T-helper 2 cell treated with Interferon-gamma antibody and Interleukin-4, amounts not matched to agents 100 ng/mL and 5 ng/mL, for 36 hours (primary cell): ENCODE measurements around the gene ANAPC5. TPM values are rescaled to one million over a fixed set of nuclear protein-coding genes. Genes with fewer than 3 reads are reported as not detected.
"Not testable (repeated sequence)": the region's sequence is repeated elsewhere in the genome, so short reads cannot be mapped to it uniquely, and the experiment has no call there.

Experiments used
- intact Hi-C: fragments of 100-400 bp; cut with micrococcal nuclease; formaldehyde crosslinking; loops from one replicate; pipeline ENCODE4 v1.15.1; 2023
- total RNA-seq: library from RNA; stranded (reverse); gene quantifications from 2 replicates; pipeline ENCODE4 v1.2.3, GENCODE V29; 2022

The ANAPC5 gene
- total RNA-seq, 1 donor from 2014 or later: 147 TPM

DNA sequence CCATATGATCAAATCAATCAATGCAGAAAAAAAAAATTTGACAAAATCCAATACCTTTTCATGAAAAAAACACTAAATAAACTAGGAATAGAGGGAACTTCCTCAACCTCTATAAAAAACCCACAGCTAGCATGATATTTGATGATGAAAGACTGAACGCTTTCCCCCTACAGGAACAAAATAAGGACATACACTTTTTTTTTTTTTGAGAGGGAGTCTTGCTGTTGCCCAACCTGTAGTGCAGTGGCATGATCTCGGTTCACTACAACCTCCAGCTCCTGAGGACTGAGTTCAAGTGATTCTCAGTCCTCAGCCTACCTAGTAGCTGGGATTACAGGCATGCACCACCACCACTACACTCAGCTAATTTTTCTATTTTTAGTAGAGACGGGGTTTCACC, 37.8 kb downstream of the ANAPC5 start:
- intact Hi-C loops: no loop called here

DNA sequence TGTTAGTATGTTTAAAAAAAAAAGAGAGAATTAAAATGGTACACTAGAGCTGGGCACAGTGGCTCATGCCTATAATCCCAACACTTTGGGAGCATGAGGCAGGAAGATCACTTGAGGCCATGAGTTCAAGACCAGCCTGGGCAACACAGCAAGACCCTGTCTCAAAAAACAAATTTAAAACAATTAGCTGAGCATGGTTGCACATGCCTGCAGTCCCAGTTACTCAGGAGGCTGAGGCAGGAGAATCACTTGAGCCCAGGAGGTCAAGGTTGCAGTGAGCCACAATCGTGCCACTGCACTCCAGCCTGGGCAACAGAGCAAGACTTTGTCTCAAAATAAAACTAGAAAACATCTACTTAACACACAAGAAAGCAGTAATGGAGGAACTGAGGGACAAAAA, 42.0 kb downstream of the ANAPC5 start:
- intact Hi-C loops: not testable (repeated sequence)

DNA sequence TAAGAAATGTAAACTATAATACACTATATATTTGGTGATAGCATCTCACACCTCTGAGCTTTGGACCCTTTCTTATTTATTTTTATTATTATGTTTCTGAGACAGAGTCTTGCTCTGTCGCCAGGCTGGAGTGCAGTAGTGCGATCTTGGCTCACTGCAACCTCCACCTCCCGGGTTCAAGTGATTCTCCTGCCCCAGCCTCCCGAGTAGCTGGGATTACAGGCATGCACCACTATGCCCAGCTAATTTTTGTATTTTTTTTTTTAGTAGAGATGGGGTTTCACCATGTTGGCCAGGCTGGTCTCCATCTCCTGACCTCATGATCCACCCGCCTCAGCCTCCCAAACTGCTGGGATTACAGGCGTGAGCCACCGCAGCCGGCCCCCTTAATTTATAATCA, 44.8 kb downstream of the ANAPC5 start:
- intact Hi-C loops: not testable (repeated sequence)

DNA sequence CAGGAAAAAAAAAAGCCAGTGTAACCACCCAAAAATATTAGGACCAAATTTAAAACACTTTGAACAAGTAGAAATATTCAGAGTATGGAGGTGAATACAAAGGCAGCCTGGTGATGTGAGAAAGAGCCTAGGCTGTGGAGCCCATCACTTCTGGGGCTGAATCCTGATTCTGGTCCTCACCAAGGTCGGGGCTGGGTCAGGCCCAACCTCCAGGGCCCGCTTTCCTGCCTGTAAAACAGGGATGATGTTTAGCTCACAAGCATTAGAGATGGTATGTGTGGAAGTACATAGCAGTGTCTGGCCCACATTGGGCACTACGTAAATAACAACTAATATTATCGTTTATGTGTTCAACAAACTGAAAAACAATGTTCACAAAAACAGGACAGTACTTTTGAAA, 47.9 kb downstream of the ANAPC5 start:
- intact Hi-C loops: no loop called here

DNA sequence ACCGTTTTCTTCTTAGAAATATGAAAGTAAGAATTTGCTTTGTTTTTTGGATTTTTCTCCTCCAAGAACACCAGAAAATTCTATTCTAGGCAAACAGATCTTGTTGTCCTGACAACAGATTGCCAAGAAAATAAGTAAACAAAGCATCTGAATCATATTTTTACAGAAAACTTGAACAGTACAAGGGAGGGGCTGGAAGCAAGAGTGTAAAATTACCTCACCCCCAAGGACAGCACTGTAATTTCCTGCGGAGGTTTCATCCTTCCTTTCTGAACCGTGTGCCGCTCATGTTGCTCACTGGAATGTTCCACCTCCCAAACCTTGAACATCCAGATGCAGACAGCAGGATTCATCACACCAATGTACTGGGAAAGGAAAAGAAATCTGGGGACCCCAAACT, 50.3 kb downstream of the ANAPC5 start:
- intact Hi-C loops: no loop called here

DNA sequence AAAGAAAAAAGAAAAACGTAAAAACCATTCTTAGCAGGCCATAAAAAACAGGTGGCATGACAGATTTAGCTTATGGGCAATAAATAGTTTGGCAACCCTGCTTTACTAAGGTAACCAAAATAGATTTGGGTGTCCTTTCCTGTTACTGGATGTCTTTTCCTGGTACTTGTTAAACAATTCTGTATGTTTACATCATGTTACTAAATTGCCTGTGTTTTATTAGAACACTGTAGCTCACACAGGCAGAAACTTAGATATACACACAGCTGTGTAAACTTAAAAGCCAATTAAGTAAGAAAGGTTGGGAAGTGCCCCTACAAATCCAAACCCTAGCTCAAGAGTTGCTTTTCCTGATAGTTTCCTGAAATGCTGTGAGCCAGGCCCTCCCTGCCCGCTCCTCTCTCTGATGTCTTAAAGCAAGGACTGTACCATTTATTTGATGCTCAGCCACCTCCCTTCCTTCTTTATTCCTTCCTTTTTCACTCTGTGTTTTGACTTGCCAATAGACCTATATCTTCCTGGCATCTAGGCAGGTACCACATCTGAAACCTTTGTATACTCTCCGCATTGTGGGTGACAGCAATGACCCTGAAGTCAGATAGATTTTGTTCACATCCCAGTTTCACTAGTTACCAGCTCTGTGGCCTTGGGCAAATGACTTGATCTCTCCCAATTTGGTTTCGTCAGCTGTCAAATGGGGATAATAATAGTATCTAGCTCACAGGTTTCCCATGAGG, 52.0 kb downstream of the ANAPC5 start:
- intact Hi-C loops: no loop called here

DNA sequence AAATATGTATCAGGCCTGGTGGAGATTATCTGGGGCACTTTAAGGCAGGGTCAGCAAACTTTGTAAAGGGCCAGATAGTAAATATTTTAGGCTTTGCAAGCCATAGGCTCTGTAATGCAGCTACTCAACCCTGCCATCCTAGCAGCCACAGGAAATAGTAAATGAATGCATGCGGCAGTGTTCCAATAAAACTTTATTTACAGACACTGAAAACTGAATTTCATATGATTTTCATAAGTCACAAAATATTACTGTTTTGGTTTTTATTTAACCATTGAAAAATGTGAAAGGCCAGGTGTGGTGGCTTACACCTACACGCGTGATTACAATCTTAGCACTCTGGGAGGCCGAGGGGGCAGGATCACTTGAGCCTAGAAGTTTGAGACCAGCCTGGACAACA, 52.5 kb downstream of the ANAPC5 start:
- intact Hi-C loops: no loop called here

DNA sequence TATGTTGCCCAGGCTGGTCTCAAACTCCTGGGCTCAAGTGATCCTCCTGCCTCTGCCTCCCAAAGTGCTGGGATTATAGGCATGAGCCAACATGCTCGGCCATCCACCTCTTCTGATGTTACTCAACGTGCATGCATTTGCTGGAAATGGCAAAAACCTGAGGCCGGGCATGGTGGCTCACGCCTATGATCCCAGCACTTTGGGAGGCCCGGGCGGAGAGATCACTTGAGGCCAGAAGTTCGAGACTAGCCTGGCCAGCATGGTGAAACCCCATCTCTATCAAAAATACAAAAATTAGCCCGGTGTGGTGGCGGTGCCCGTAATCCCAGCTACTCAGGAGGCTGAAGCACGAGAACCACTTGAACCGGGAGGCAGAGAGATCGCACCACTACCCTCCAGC, 53.8 kb downstream of the ANAPC5 start:
- intact Hi-C loops: not testable (repeated sequence)

DNA sequence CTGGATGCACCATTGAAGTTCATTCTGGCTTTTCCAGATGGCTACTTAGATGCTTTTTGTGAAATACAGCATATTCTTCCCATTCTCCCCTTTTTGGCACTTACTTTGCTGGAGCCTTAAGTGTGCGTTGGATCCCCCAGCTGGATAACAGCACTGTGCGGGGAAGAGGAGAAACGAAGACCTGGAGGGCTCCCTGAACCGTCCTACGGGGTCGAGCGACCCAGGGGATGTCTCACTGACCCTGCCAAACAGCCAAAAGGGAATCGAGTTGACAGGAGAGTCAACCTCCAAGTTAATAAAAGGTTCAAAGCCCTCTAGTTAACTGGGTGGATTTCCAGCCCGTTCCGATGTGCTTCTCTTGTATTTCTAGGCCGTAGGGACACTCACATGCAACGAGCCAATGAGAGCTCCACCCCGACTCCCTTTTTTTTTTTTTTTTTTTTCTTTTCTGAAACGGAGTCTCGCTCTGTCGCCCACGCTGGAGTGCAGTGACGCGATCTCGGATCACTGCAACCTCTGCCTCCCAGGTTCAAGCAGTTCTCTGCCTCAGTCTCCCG, 54.7 kb downstream of the ANAPC5 start:
- intact Hi-C loops: no loop called here

DNA sequence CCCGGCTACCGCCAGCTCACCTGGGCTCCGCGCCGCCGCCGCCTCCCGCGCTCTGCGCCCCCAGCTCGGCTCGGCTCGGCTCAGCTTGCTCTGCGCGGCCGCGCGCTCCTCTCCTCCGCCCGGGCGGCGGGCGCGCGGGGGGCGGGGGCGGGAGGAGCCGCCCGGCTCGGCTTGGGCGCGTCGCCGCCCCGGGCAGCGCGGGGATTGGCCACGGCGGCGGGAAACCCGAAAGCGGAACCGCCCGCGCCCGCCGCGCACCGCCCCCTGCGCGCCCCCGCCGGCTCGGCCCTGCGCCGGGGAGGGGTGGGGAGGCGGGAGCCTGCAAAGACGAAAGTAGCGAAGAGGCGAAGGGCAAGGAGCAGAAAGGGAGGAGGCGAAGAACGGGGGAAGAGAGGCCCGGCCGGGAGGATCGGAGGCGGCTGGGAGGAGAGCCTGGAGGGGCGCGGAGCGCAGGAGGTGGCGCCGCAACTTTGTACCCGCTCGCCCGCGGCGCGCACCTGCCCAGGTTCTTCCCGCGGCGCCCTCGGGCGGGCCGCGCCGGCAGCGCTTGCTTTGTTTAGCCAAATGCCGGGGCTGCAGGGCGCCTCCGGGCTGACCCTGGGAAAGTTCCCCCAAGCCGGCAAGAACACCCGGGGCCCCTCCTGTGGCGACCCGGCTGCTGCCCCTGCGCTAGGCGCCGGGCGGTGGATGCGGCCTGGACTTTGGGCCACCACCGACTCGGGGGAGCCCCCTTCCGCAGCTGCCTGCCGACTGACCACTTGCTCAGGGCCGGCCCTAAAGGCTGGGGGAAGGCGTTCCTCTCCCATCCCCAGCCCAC, 55.4 kb downstream of the ANAPC5 start, which contains the start of gene CAMKK2:
Gene CAMKK2 (minus strand): TSS at position 92 of the 817 bp plus-strand sequence. CDS start 22,183 bp downstream, outside the sequence.
- intact Hi-C loops: loop anchor here (1.0 kb wide), 1 partner anchor 55 kb away; the partner anchor contains the start of gene ANAPC5

DNA sequence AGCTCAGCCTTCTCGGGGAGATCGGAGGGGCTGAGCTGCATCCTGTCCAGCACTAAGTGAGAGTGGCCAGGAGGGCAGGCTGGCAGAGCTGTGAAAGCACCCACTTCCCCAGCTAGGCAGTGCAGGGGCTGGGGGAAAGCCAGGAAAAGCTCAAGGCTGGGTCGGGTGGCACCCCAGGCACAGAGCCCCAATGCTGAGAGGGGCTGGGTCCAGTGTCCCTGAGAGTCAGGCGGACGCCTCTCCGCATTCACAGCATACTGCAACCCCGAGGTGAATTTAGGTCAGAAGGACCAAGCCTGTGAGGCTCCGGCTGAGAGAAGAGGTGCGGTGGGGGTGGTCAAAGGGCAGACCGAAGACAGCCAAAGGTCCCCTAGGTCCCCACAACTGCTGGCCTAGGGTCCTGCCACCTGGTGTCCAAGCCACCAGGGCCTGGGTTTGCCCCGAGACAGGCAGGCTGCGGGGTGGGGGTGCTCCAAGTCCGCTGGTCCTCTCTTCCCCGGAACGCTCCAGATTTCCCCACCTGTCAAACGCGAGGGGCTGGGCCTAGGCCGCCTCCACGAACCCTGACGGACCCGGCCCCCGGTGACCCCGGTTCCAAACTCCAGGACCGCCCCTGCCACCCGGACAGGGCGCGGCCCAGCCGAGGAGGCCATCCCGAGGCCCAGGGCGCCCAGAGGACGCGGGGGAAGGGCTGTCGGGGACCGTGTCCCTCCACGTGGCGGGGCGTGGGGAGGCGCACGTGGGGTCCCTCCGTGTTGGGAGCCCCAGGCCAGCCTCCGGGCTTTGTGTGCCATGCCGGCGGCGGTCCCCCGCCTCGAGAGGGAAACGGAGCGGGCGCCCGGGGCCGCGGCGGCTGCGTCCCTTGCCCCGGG, 56.2 kb downstream of the ANAPC5 start:
- intact Hi-C loops: loop anchor here (1.0 kb wide), 1 partner anchor 56 kb away; the partner anchor contains the start of gene ANAPC5

DNA sequence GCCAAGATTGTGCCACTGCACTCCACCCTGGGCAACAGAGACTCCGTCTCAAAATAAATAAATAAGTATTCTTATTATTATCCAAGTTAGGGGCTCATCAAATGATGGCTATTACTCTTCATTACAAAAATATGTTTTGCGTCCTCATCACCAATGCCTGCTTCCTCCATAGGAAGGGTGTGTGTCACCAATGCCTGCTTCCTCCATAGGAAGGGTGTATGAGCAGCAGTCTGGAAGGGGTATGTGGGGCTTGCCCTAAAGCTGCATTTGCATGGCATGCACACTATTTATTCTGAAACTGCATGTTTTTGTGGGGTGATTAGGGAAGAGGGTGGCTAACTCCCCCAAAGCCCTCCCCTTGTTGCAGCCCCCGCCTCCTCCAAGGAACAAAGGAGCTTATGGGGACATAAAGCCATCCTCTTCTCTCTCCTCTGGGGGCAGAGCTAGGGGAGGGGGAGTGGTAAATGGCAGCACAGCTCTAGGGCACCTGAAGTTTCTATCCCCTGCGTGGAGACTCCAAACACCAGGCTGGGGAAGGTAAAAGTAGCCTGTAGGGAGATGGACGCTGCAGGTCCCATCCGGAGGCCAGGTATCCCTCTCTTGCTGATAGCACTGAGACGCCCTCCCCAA, 57.0 kb downstream of the ANAPC5 start:
- intact Hi-C loops: no loop called here

DNA sequence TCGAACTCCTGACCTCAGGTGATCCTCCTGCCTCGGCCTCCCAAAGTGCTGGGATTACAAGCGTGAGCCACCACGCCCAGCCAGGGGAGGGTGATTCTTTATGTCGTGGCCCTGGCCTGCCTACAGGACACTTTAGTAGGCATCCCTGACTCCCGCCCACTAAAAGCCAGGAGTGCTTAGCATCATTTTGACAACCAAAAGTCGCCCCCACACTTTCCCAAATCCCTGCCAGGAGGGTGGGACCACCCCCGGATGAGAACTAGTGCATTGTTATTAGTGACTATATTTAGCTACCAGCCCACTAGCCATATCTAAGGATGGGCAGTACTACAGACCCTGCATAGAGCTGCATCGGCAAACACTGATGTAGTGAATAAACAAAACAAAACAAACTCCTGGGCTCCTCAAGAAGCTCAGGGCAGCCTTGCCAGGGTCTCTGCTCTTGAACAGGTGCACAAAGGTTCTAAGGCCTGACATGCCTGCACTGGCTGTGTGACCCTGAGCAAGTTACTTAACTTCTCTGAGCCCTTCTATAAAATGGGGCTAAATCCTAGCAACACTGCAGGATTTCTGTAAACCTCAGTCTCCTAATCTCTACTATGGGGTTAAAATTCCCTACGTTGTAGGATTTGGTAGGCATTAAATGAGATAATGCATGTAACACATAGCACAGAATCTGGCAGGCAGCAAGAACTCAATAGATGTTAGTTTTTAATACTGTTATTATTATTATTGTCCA, 57.9 kb downstream of the ANAPC5 start:
- intact Hi-C loops: no loop called here

DNA sequence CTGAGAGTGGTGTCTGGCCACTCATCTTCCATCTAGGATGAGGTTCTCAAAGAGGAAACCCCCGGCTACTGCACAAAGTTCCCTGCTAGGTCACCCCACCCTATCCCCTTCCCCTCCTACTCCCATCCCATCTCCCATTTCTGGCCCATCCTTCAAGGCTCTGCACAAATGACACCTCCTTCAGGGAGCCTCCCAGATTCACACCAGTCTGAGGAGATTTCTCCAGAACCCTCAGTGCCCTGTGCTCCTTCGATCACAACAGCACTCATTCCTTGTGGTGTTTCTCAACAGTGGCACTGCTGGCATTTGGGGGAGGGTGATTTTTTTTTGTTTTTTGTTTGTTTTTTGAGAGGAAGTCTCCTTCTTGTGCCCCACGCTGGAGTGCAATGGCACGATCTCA, 58.6 kb downstream of the ANAPC5 start:
- intact Hi-C loops: no loop called here

DNA sequence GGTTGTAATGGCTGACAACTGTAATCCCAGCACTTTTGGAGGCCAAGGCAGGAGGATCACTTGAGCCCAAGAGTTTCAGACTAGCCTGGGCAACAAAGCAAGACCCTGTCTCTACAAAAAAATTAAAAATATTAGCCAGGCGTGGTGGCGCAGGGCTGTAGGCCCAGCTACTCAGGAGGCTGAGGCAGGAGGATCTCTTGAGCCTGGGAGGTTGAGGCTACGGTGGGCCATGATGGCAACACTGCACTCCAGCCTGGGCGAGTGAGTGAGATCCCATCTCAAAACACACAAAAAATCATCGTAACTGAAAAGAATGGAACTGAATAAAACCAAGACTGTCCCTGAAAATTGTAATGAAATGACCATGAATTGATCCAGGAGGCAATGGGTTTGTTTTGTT, 61.8 kb downstream of the ANAPC5 start:
- intact Hi-C loops: no loop called here

DNA sequence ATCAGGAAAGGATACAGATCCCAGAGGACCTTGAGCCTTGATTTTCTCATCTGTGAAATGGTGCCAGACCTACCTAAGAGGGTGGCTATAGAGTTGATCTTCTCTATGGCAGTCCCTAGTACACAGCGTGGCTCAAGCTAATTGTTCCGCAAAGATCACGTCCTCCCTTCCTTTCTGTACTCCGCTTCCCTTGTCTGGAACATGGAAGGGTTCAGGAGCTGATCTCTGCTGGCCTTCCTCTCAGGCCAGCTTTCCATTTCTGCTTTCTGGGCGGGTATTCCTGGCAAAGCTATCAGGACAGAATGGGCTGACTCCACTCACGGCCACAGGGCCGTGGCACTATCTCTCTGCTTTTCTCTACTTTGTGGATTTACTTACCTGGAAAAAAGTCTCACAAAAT, 62.2 kb downstream of the ANAPC5 start:
- intact Hi-C loops: no loop called here

DNA sequence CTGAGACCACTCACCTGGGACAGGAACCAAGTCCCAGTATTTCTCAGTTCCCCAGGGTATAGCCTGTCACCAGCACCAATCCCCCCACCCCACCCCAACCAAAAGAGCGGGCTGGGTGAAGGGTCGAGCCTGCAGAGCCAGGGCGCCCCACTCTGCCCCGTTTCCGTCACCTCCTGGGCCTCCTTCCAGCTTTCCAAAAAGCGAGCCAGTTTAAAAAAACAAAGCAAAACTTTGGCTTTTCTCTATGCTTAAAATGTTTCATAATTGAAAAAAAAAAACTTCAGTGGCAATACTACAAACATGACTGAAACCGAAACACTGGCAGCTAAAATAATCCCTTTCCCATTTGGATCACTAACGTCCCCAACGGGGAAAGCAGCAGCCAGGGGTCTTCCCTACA, 63.2 kb downstream of the ANAPC5 start:
- intact Hi-C loops: no loop called here

DNA sequence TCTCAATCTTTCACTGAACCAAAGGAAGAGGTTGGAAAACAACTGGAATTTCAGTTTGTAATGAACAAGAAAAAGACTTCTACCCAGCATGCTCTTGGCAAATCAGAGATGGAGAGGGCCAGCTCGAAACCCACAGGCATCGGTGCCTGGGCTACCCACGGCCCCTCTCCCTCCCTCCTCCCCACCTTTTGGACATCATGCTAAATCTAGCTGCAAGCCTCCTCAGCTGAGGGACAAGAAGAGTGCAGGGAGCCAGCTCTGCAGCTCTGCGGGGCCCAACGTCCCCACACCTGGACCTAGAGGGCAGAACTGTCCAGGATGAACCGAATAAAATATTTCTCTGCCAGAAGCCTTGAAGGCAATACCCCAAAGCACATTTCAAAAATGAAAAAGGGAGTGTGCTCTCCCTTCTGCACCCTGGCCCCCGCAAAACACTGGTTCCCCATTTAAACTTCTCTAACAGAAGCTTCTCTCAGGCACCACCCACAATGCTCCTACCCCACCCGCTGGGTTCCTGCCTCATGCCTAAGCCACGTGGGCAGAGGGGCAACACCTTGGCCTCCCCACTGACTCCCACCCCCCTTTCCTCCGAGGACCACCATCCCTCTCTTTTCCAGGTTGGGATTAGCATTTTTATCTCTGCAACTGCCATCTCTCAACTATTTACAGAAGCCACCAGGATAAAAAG, 63.9 kb downstream of the ANAPC5 start:
- intact Hi-C loops: no loop called here

DNA sequence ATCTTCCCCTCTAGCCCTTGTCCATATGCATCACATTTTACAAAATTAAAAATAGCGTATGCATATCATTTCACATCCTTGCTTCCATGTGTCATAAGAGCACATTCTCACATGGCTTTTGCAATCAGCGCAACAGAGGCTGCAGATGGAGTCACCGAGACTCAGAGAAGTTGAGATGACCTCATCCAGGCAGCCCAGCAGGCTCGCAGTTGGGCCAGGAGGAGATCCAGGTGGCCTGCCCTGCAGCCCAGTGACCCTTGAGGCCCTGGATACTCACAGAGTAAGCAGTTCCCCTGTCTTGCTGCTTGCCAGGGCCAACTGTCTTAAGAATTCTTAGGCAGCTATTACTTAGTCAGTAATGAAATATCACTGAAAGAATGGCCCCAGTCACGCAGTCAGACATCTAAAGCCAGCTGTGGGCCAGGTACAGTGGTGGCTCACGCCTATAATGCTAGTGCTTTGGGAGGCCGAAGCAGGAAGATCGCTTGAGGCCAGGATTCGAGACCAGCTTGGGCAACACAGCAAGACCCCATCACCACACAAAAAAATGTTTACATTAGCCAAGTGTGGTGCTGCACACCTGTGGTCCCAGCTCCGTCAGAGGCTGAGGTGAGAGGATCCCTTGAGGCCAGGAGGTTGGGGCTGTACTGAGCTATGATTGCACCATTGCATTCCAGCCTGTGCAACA, 64.8 kb downstream of the ANAPC5 start:
- intact Hi-C loops: no loop called here
